Uterus (tissue), 2 donors: ENCODE data around the gene IL36RN.

Experiments
- POLR2A ChIP-seq, 2 donors: fragments of 450-650 bp; IDR thresholded peaks; one replicate each; pipeline ENCODE4 v1.6.1; 2016; ENCODE audit warnings: antibody characterized with exemption in 2 of 2, mild to moderate bottlenecking in 1 of 2, moderate library complexity in 1 of 2
- TF ChIP-seq, protein P1 (sequence below), 4 experiments: fragments of 200-600 bp in 2 of 4; fragments of 450-650 bp in 2 of 4; sonication (generic) in 2 of 4; IDR thresholded peaks; one replicate each; pipeline ENCODE4 v1.5.1; 2016 to 2019; ENCODE audit warnings: antibody characterized with exemption in 4 of 4, mild to moderate bottlenecking in 2 of 4, moderate library complexity in 1 of 4

DNA sequence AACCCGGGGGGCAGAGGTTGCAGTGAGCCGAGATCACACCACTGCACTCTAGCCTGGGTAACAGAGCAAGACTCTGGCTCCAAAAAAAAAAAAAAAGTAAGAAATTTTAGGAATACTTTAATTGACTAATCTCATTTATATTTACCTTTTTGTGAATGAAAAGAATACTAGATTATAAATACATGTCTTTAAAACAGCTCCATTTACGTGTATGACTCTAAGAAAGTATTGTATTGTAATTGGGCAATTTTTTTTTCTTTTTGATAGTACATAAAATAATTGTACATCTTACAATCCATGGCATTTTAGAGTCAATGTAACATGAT is 45.7 kb upstream of the IL36RN start:
- TF ChIP-seq, protein P1, sequence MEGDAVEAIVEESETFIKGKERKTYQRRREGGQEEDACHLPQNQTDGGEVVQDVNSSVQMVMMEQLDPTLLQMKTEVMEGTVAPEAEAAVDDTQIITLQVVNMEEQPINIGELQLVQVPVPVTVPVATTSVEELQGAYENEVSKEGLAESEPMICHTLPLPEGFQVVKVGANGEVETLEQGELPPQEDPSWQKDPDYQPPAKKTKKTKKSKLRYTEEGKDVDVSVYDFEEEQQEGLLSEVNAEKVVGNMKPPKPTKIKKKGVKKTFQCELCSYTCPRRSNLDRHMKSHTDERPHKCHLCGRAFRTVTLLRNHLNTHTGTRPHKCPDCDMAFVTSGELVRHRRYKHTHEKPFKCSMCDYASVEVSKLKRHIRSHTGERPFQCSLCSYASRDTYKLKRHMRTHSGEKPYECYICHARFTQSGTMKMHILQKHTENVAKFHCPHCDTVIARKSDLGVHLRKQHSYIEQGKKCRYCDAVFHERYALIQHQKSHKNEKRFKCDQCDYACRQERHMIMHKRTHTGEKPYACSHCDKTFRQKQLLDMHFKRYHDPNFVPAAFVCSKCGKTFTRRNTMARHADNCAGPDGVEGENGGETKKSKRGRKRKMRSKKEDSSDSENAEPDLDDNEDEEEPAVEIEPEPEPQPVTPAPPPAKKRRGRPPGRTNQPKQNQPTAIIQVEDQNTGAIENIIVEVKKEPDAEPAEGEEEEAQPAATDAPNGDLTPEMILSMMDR (IDR thresholded peaks at IDR 0.05), result no peak
- no peak for TF ChIP-seq POLR2A (IDR thresholded peaks at IDR 0.05)
